Dedifferentiated amniotic fluid mesenchymal stem cell (primary cell): ENCODE results near the gene CEP131.
A peak's percentile ranks its signal among the peaks of the same experiment; 100 is the strongest.
"Not testable (repeated sequence)": the region's sequence is repeated elsewhere in the genome, so short reads cannot be mapped to it uniquely, and the experiment has no call there.

Experiments
- DNase-seq: peaks from one replicate; pipeline ENCODE4 v3.0.0-alpha.2; 2016; ENCODE audit errors: extremely low spot score

Gene CEP131

DNA sequence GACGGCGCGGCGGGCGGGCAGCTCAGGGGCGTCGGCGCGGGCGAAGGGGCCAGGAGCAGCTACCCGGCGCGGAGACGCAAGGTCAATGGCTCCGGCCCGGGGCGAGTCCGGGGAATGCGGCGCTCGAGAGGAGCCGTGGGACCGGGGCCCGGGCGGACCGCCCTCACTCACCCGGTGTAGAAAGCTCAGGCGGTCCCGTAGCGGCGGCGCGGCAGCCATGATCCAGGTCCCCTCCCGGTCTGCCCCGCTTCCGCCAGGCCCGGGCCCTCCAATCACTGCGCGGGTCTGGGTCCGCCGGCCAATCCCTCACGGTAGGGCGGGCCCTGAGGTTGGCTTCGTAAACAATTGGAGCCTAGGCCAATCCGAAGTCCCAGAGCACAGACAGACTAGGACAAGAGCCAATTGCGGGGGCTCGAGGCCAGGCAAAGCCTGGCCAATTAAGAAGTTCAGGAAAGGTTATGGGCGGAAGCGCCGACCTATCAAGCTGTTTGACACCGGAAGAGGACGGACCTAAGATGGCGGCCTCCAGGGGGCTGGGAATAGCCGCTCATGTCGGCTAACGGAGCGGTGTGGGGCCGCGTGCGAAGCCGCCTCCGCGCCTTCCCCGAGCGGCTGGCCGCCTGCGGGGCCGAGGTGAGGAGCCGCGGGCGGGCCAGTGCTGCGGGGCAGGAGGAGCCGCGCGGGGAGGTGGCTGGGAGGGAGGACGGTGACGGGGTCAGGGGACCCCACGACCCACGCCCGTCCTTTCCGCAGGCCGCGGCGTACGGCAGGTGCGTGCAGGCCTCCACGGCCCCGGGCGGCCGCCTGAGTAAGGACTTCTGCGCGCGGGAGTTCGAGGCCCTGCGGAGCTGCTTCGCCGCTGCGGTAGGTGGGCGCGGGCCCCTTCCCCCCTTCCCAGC is 16.3 kb upstream of the CEP131 start, which contains the start of the genes NDUFAF8 and TEPSIN:
Gene NDUFAF8, plus strand, starts transcription at position 504 of the 899 bp plus-strand sequence. Its CDS starts 46 bp downstream, at position 550.
Gene TEPSIN, minus strand, starts transcription at position 241 of the 899 bp plus-strand sequence. Its CDS starts 22 bp downstream, at position 219.
- peak; percentile 100 for DNase-seq

DNA sequence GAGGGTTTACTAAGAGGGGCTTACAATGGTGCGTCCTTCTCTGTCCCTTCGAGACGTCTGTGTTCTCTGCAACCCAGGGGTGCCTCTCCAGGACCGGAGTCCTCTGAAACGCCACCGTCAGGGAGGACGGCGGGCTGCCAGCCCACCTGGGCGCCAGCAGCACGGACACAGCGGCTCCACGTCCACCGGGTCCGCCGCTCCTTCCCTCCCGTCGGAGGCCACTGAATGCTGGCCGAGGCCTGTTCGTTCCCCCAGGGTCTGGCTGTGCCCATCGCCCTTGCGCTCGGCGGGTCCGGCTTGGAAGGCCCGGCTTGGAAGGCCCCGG is 15.7 kb upstream of the CEP131 start:
- DNase-seq: no peak

- no peak for DNase-seq
Observed at GRCh38 chr17:81237591-81238489, 15.1 kb upstream of the CEP131 start.

GRCh38 chr17:81236784-81237183 is 14.0 kb upstream of the CEP131 start:
- no peak for DNase-seq

- DNase-seq: no peak
Observed at GRCh38 chr17:81235822-81236740, 13.3 kb upstream of the CEP131 start.

DNA sequence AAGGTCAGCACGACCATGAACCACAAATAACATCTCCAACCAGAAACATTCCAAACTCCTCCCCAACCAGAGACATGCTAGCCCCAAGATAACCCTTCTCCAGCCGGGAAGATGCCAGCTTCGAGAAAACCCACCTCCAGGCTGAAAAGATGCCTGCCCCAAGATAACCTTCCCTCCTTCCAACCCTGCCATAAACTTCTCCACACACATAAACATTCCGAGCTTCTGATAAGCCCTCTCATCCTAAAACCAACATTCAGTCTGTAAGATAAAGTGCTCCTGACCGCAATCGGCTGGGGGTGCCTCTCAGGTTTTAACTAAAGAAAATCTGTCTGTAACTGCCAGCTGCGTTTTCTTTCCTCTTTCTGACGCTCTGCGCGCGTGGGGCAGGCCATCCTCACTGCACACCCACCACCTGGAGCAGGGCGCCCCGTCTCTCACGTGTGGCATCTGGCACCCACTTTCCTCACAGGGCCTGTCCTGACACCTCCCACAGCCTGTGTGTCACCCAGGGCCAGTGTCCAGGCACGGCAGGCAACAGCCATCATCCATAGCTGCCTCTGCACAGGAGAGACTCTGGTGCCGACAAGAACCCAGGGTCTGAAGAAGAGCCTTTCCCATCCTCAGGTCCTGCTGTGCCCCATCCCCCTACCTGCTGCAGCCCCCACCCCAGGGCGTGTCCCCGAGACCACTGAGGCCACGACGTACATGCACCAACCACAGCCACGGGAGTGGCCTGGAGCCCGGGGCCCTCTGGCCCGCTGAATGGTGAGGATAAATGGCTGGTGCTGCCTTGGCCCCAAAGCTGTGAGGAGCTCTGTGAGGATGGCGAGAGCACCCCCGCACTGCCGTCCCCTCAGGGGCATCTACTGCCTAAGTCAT is 12.4 kb upstream of the CEP131 start:
- no peak for DNase-seq

- no peak for DNase-seq
Observed at GRCh38 chr17:81234506-81234855, 11.7 kb upstream of the CEP131 start.

- DNase-seq: no peak
Observed at GRCh38 chr17:81233811-81234505, 11.2 kb upstream of the CEP131 start.

GRCh38 chr17:81233316-81233715 is 10.6 kb upstream of the CEP131 start:
- no peak for DNase-seq

DNA sequence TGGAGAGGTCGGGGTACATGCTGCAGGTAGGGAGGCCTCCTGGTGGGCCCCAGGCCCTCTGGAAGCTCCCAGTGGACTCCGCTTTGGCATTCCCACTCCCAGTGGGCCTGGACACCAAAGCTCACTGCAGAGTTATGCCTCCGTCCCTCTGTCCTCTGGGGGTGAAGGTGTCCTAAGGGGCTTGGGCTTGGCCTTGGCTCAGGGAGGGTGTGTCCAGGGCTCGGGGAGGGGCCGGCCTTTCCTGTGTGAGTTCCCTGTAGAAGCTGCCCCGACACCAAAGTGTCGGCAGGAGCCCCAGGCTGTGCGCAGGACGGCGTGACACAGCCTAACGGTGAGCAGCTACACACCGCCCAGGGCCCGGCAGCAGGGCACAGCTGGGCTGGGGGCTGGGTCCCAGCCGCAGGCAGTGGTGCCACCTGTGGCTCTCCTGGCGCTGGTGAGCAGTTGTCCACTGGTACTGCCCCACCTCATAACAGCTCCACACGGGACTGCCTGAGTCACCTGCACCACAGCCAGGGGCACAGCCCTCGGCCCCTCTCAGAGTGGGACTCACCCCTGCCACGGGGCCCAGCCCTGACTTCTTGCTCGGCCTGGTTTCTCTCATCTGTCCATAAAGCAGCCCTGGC is 10.0 kb upstream of the CEP131 start:
- DNase-seq: no peak

DNA sequence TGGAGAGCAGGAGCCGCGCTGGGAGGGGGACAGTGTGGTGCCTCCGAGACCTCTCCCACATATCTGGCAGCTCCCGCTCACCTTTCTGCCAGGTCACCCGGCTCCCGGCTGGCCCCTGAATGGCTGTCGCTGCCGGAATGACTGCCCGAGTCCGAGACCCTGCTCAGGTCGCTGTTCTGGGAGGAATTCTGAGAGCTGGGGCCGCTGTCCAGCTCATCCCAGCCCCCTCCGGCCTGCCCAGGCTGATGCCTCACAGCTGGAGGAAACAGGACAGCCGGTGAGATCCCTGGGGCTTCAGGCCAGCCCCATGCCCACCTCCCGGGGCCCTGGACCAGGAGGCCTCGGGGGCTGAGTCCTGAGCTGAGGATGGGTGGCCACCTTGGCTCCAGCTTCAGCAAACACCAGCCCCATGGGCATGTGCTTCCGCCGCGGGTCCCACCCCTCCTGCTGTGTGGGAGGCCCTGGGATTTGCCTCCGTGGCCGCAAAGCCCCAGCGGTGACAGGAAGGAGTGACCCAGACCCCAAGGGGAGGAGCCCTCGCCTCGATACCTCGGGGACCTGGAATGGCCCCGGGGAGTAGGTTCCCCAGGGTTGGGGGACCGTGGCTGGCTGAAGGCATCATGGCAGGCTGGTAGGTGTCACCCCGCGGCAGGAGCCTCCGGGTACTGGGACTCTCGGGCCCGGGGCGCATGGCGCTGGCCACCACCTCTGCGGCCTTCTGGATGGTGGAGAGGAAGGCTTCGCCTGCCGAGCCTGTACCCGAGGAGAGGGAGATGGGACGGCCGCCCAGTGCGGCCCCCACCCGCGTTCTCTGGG is 9.2 kb upstream of the CEP131 start:
- DNase-seq: no peak

DNA sequence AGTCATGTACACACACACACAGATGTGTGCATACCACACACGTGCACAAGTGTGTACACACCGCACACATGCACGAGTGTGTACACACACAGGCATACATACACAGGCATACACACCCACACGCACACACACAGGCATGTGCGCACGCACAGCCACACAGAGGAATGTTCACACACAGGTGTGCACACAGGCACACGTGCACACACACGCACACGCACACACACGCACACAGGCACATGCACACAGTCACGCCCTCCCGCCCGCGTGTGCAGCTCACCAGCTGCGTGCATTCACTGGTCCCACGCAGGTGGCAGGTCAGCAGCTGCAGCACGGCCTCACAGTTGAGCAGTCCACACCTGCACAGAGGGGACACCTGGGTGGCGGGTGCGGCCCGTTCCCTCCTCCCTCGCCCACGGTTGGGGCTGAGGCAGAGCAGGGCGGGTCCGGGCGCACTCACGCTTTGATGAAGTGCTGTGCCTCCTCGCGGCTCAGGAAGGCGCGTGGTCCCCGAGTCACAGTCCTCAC is 8.4 kb upstream of the CEP131 start:
- DNase-seq: no peak

GRCh38 chr17:81230043-81230820 is 7.5 kb upstream of the CEP131 start:
- no peak for DNase-seq

- no peak for DNase-seq
Observed at GRCh38 chr17:81229666-81229920, 6.8 kb upstream of the CEP131 start.

DNA sequence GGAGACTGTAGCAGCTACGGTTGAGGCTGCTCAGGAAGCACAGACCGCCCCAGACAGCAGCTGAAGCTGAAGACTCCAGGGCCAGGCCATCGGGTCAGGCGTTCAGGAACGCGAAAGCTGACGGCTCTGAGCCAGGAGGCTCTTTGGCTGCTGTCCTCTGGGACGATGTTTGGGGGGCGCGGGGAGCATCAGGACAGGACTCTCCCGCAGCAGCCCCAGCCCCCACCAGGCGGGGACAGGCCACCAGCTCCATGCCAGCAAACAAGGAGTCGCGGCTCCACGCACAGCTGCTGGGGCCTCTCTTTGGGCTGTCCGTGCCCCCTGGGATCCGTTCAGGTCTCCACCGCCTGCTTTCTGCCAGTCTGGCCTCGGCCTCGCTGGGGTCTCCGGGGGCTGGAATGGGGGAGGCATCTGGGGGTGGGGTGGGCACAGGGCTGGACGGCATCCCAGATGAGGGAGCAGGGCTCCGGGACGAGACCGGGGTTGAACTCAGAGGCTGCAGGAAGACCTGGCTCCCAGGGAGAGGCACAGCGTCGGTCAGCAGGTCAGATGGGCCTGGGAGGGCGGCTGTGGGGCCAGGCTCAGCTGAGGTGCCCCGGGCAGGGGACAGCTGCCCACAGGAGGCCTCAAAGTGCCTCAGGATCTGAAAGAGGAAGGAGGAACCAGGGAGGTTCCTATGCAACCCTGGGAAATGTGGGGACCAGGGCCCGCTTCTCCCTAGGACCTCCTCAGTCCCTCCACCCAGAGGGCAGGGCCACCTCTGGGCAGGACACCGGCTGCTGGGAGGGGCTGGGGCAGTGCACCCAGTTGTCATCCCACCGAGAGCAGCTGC is 6.3 kb upstream of the CEP131 start:
- no peak for DNase-seq

DNA sequence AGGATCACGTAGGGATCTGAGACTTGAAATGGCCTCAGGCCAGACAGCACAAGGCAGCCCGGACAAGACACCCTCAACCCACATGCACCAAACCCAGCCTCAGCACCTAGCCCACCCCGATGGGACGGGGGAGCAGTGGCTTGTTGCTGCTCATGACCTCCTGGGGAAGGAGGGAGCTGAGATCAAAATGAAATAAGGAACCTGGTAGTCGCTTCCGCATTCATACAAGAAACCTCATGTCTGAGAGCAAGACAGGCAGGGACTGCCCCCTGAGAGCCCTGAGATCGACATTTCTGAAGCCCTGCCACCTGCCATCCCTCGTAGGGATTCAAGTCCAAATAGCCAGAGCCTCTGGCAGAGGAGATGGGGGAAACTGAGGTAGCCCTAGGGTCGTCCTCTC is 5.7 kb upstream of the CEP131 start:
- DNase-seq: no peak

GRCh38 chr17:81227630-81228029 is 4.9 kb upstream of the CEP131 start:
- not testable (repeated sequence) for DNase-seq
